Measurements from ENCODE around the gene RAB11B.
"Not testable (repeated sequence)": the region's sequence is repeated elsewhere in the genome, so short reads cannot be mapped to it uniquely, and the experiment has no call there.

The RAB11B gene

GRCh38 chr19:8389891-8390616 is at the start of gene RAB11B:
Gene RAB11B, plus strand, starts transcription at chr19:8390360. Its CDS starts 57 bp downstream, at chr19:8390417.
- DNase-seq (ENCODE audit: low read depth), result peak; percentile 100

GRCh38 chr19:8341504-8341903 is 48.7 kb upstream of the RAB11B start:
- not testable (repeated sequence) for DNase-seq (ENCODE audit: low read depth)

GRCh38 chr19:8342316-8342683 is 47.9 kb upstream of the RAB11B start:
- no peak for DNase-seq (ENCODE audit: low read depth)

GRCh38 chr19:8342684-8343482 is 47.3 kb upstream of the RAB11B start, which contains the start of gene KANK3:
Gene KANK3, minus strand, starts transcription at chr19:8343262. Its CDS starts 5,434 bp downstream, at chr19:8337828.
- peak; percentile 94 for DNase-seq (ENCODE audit: low read depth)

- DNase-seq (ENCODE audit: low read depth), result no peak
These were observed 46.7 kb upstream of the RAB11B start for GRCh38 chr19:8343483-8343844.

GRCh38 chr19:8349629-8350372 is 40.4 kb upstream of the RAB11B start:
- not testable (repeated sequence) for DNase-seq (ENCODE audit: low read depth)

- peak; percentile 82 for DNase-seq (ENCODE audit: low read depth)
These were observed 37.9 kb upstream of the RAB11B start for GRCh38 chr19:8352134-8352827.

- DNase-seq (ENCODE audit: low read depth), result not testable (repeated sequence)
These were observed 37.3 kb upstream of the RAB11B start for GRCh38 chr19:8352845-8353244.

GRCh38 chr19:8355631-8356402 is 34.3 kb upstream of the RAB11B start:
- DNase-seq (ENCODE audit: low read depth), result peak; percentile 99

GRCh38 chr19:8357007-8357521 is 33.1 kb upstream of the RAB11B start:
- peak; percentile 60 for DNase-seq (ENCODE audit: low read depth)

GRCh38 chr19:8358948-8359347 is 31.2 kb upstream of the RAB11B start:
- no peak for DNase-seq (ENCODE audit: low read depth)

- DNase-seq (ENCODE audit: low read depth), result no peak
These were observed 30.0 kb upstream of the RAB11B start for GRCh38 chr19:8360196-8360595.

GRCh38 chr19:8361921-8362793 is 28.0 kb upstream of the RAB11B start:
- DNase-seq (ENCODE audit: low read depth), result peak; percentile 98

- peak; percentile 72 for DNase-seq (ENCODE audit: low read depth)
These were observed 26.1 kb upstream of the RAB11B start, which contains the start of gene ANGPTL4 for GRCh38 chr19:8363803-8364771. Gene ANGPTL4, plus strand, starts transcription at chr19:8364155. Its CDS starts 167 bp downstream, at chr19:8364322.

GRCh38 chr19:8366121-8366581 is 24.0 kb upstream of the RAB11B start:
- no peak for DNase-seq (ENCODE audit: low read depth)

GRCh38 chr19:8366961-8367326 is 23.2 kb upstream of the RAB11B start:
- DNase-seq (ENCODE audit: low read depth), result peak; percentile 57

GRCh38 chr19:8367327-8368001 is 22.7 kb upstream of the RAB11B start:
- peak; percentile 98 for DNase-seq (ENCODE audit: low read depth)
